ENCODE data around the gene MNT.

The MNT gene

GRCh38 chr17:2433696-2434095 is 32.8 kb upstream of the MNT start:
- TF ChIP-seq CTCF (IDR thresholded peaks at IDR 0.05; ENCODE audit: extremely low read depth, insufficient read depth, missing control alignments) = no peak
- in situ Hi-C loops (cut with MboI; ENCODE audit: low pct_unique_long_range_greater_than_20kb, low sequenced_read_pairs, unreplicated experiment) = no loop called here
- DNase-seq (ENCODE audit: low spot score) = no peak

GRCh38 chr17:2427910-2428309 is 27.1 kb upstream of the MNT start:
- DNase-seq (ENCODE audit: low spot score) = no peak
- TF ChIP-seq CTCF (IDR thresholded peaks at IDR 0.05; ENCODE audit: extremely low read depth, insufficient read depth, missing control alignments) = no peak
- in situ Hi-C loops (cut with MboI; ENCODE audit: low pct_unique_long_range_greater_than_20kb, low sequenced_read_pairs, unreplicated experiment) = no loop called here

- in situ Hi-C loops (cut with MboI; ENCODE audit: low pct_unique_long_range_greater_than_20kb, low sequenced_read_pairs, unreplicated experiment) = no loop called here
- no peak for TF ChIP-seq CTCF (IDR thresholded peaks at IDR 0.05; ENCODE audit: extremely low read depth, insufficient read depth, missing control alignments)
- DNase-seq (ENCODE audit: low spot score) = no peak
Observed at GRCh38 chr17:2427215-2427614, 26.4 kb upstream of the MNT start.

- TF ChIP-seq CTCF (IDR thresholded peaks at IDR 0.05; ENCODE audit: extremely low read depth, insufficient read depth, missing control alignments) = no peak
- DNase-seq (ENCODE audit: low spot score) = no peak
- in situ Hi-C loops (cut with MboI; ENCODE audit: low pct_unique_long_range_greater_than_20kb, low sequenced_read_pairs, unreplicated experiment) = no loop called here
Observed at GRCh38 chr17:2423271-2423670, 22.4 kb upstream of the MNT start.

GRCh38 chr17:2421315-2422147 is 20.7 kb upstream of the MNT start:
- in situ Hi-C loops (cut with MboI; ENCODE audit: low pct_unique_long_range_greater_than_20kb, low sequenced_read_pairs, unreplicated experiment) = no loop called here
- no peak for DNase-seq (ENCODE audit: low spot score)
- no peak for TF ChIP-seq CTCF (IDR thresholded peaks at IDR 0.05; ENCODE audit: extremely low read depth, insufficient read depth, missing control alignments)

GRCh38 chr17:2420176-2420575 is 19.3 kb upstream of the MNT start:
- TF ChIP-seq CTCF (IDR thresholded peaks at IDR 0.05; ENCODE audit: extremely low read depth, insufficient read depth, missing control alignments) = no peak
- DNase-seq (ENCODE audit: low spot score) = no peak
- in situ Hi-C loops (cut with MboI; ENCODE audit: low pct_unique_long_range_greater_than_20kb, low sequenced_read_pairs, unreplicated experiment) = no loop called here

All from GM13977 (cell line).